ENCODE results near the gene TYW1. TPM values are rescaled to one million over a fixed set of nuclear protein-coding genes. Genes with fewer than 3 reads are reported as not detected.

Gene TYW1
- total RNA-seq, 1 donor from 2014 or later: 23.1 TPM

DNA sequence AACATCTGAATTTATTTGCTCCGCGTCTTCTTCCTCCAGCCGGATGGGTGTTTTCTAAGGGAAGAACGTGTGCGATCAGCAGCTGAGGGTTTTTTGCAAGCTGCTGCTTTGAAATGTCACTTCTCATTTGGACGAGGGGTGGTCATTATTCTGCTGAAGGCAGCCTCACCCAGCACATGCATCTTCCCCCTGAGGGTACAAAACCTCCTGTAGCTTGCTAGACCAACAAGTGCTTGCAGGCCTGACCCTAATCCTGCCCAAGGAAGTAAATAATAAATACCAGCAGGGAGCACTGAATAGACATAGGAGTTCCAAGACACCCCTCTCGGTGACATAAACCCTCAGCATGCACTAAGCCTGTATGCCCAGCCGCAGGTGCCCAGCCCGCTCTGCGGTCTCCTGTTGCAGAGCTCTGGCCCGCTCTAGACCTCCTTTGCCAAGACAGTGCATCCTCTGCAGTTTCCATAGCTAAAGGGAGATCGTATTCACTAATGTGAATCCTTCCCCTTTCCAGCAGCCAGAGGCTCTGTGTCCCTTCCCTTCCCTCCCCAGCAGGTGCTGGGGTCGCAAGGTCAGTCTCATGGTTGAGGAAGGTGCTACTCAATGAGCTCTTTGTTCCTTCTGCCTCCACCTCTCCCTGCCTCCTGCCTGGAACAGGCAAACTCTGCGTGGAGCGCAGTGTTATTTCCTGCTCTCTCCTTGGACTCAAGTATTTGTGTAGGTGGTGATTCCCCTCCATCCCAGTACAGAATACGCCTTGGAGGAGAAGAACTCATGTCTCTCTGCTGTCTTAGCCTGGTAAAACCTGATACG, 37.9 kb upstream of the TYW1 start:
- no peaks in the 10 kb centered on the region for H4K20me1 ChIP-seq (ENCODE audit: low read depth)
- no peak overlapping the region for H3K4me3 ChIP-seq
- no peak overlapping the region for H3K4me2 ChIP-seq
- TF ChIP-seq EZH2phosphoT487 (IDR thresholded peaks at IDR 0.05): no peak
- TF ChIP-seq, protein P1, sequence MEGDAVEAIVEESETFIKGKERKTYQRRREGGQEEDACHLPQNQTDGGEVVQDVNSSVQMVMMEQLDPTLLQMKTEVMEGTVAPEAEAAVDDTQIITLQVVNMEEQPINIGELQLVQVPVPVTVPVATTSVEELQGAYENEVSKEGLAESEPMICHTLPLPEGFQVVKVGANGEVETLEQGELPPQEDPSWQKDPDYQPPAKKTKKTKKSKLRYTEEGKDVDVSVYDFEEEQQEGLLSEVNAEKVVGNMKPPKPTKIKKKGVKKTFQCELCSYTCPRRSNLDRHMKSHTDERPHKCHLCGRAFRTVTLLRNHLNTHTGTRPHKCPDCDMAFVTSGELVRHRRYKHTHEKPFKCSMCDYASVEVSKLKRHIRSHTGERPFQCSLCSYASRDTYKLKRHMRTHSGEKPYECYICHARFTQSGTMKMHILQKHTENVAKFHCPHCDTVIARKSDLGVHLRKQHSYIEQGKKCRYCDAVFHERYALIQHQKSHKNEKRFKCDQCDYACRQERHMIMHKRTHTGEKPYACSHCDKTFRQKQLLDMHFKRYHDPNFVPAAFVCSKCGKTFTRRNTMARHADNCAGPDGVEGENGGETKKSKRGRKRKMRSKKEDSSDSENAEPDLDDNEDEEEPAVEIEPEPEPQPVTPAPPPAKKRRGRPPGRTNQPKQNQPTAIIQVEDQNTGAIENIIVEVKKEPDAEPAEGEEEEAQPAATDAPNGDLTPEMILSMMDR (IDR thresholded peaks at IDR 0.05): no peak
- TF ChIP-seq EZH2 (IDR thresholded peaks at IDR 0.05): no peak
- H3K9me3 ChIP-seq (ENCODE audit: low read depth): no peaks in the 10 kb centered on the region
- no peaks in the 10 kb centered on the region for H3K36me3 ChIP-seq
- no peak for DNase-seq (ENCODE audit: low spot score)
- H3K4me1 ChIP-seq: no peaks in the 10 kb centered on the region
- H3K27ac ChIP-seq: no peak overlapping the region
- H3K27me3 Mint-ChIP-seq (ENCODE audit: insufficient read depth, low read depth): peaks cover 2% of the 10 kb centered on the region
- no peak overlapping the region for H3K9ac ChIP-seq
- H3K79me2 ChIP-seq (ENCODE audit: low read depth): no peaks in the 10 kb centered on the region
- no peak overlapping the region for H2AFZ ChIP-seq (replicated peaks)
- H3F3A ChIP-seq (ENCODE audit: low read depth): no peaks in the 10 kb centered on the region
- H3K4me3 Mint-ChIP-seq: no peak overlapping the region
- no peaks in the 10 kb centered on the region for H3K9me3 Mint-ChIP-seq
- H3K27me3 ChIP-seq: no peaks in the 10 kb centered on the region
- H3K4me1 Mint-ChIP-seq: peaks cover 2% of the 10 kb centered on the region
- peak overlapping the region; percentile 17 for H3K27ac Mint-ChIP-seq
- H3K36me3 Mint-ChIP-seq: peaks cover 11% of the 10 kb centered on the region

- no peaks in the 10 kb centered on the region for H3K27me3 ChIP-seq
- H3K9ac ChIP-seq: no peak overlapping the region
- no peak overlapping the region for H3K27ac ChIP-seq
- peaks cover 9% of the 10 kb centered on the region for H3K27me3 Mint-ChIP-seq (ENCODE audit: insufficient read depth, low read depth)
- H3K36me3 Mint-ChIP-seq: peaks cover 12% of the 10 kb centered on the region
- H3K4me1 Mint-ChIP-seq: peaks cover 2% of the 10 kb centered on the region
- no peaks in the 10 kb centered on the region for H3F3A ChIP-seq (ENCODE audit: low read depth)
- no peaks in the 10 kb centered on the region for H4K20me1 ChIP-seq (ENCODE audit: low read depth)
- H3K4me3 Mint-ChIP-seq: no peak overlapping the region
- H3K9me3 ChIP-seq (ENCODE audit: low read depth): no peaks in the 10 kb centered on the region
- H3K4me3 ChIP-seq: no peak overlapping the region
- H3K4me2 ChIP-seq: no peak overlapping the region
- DNase-seq (ENCODE audit: low spot score): no peak
- H3K36me3 ChIP-seq: no peaks in the 10 kb centered on the region
- H3K27ac Mint-ChIP-seq: no peak overlapping the region
- H3K4me1 ChIP-seq: no peaks in the 10 kb centered on the region
- H3K9me3 Mint-ChIP-seq: peaks cover 3% of the 10 kb centered on the region
- TF ChIP-seq EZH2 (IDR thresholded peaks at IDR 0.05) (no peak), EZH2phosphoT487 (IDR thresholded peaks at IDR 0.05) (no peak)
- TF ChIP-seq, protein P1 (IDR thresholded peaks at IDR 0.05): no peak
- H2AFZ ChIP-seq (replicated peaks): no peak overlapping the region
- no peaks in the 10 kb centered on the region for H3K79me2 ChIP-seq (ENCODE audit: low read depth)
These were observed 36.4 kb upstream of the TYW1 start for GRCh38 chr7:66960192-66960591.

GRCh38 chr7:66961096-66961495, 35.5 kb upstream of the TYW1 start:
- H3K27ac Mint-ChIP-seq: no peak overlapping the region
- peaks cover 3% of the 10 kb centered on the region for H3K9me3 Mint-ChIP-seq

More at GRCh38 chr7:66961096-66961495, 35.5 kb upstream of the TYW1 start:
- no peak overlapping the region for H2AFZ ChIP-seq (replicated peaks)
- peaks cover 11% of the 10 kb centered on the region for H3K36me3 Mint-ChIP-seq
- no peak overlapping the region for H3K27ac ChIP-seq
- no peak for TF ChIP-seq EZH2phosphoT487 (IDR thresholded peaks at IDR 0.05)
- TF ChIP-seq, protein P1 (IDR thresholded peaks at IDR 0.05): no peak
- no peak for TF ChIP-seq EZH2 (IDR thresholded peaks at IDR 0.05)
- H3F3A ChIP-seq (ENCODE audit: low read depth): no peaks in the 10 kb centered on the region
- no peak overlapping the region for H3K4me2 ChIP-seq
- H3K79me2 ChIP-seq (ENCODE audit: low read depth): no peaks in the 10 kb centered on the region
- H3K27me3 ChIP-seq: no peaks in the 10 kb centered on the region
- no peak overlapping the region for H3K4me3 ChIP-seq
- no peaks in the 10 kb centered on the region for H3K9me3 ChIP-seq (ENCODE audit: low read depth)
- no peaks in the 10 kb centered on the region for H4K20me1 ChIP-seq (ENCODE audit: low read depth)
- H3K4me3 Mint-ChIP-seq: no peak overlapping the region
- H3K9ac ChIP-seq: no peak overlapping the region
- DNase-seq (ENCODE audit: low spot score): no peak
- H3K27me3 Mint-ChIP-seq (ENCODE audit: insufficient read depth, low read depth): peaks cover 9% of the 10 kb centered on the region
- H3K4me1 Mint-ChIP-seq: peaks cover 2% of the 10 kb centered on the region
- H3K36me3 ChIP-seq: no peaks in the 10 kb centered on the region
- H3K4me1 ChIP-seq: no peaks in the 10 kb centered on the region

Data from neural progenitor cell (in vitro differentiated cells).